Left kidney (tissue), 2 donors: ENCODE data around the gene TXNDC11. TPM values are rescaled to one million over a fixed set of nuclear protein-coding genes. Genes with fewer than 3 reads are reported as not detected.

Source experiments
- DNase-seq: peaks from one replicate; pipeline ENCODE4 v3.0.0-alpha.2; 2013
- polyA plus RNA-seq: library from polyadenylated mRNA; unstranded; fragments of 120-200 nt; gene quantifications from one replicate; pipeline ENCODE4 v1.2.1, GENCODE V29; 2013; ENCODE audit not compliant: insufficient read length

The TXNDC11 gene
- polyA plus RNA-seq, 1 donor, result 38.3 TPM

DNA sequence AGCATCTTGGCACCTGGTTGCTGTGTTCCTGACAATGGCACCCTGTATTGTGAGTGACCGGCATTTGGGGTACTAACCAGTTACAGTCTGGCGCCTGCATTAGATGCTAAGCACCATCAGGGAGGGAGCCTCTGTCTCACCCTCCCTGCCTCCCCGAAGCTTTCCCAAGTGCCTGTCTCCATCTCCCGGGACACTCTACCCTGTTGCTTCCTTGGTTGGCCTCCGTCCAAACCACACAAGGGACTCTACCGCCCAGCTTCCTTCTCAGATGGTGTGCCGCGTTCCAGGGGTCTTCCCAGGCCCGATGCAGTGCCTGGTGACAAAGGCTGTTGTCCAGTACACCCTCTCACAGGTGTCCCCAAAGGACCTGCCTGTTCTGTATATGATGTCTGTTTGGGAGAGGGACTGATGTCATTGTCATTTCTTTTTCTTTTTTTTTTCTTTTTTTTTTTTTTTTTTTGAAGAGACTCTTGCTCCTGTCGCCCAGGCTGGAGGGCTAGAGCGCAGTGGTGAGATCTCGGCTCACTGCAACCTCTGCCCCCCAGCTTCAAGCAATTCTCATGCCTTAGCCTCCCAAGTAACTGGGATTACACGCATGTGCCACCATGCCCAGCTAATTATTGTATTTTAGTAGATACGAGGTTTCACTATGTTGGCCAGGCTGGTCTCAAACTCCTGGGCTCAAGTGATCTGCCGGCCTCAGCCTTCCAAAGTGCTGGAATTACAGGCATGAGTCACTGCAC, 67.7 kb downstream of the TXNDC11 start:
- no peak for DNase-seq

DNA sequence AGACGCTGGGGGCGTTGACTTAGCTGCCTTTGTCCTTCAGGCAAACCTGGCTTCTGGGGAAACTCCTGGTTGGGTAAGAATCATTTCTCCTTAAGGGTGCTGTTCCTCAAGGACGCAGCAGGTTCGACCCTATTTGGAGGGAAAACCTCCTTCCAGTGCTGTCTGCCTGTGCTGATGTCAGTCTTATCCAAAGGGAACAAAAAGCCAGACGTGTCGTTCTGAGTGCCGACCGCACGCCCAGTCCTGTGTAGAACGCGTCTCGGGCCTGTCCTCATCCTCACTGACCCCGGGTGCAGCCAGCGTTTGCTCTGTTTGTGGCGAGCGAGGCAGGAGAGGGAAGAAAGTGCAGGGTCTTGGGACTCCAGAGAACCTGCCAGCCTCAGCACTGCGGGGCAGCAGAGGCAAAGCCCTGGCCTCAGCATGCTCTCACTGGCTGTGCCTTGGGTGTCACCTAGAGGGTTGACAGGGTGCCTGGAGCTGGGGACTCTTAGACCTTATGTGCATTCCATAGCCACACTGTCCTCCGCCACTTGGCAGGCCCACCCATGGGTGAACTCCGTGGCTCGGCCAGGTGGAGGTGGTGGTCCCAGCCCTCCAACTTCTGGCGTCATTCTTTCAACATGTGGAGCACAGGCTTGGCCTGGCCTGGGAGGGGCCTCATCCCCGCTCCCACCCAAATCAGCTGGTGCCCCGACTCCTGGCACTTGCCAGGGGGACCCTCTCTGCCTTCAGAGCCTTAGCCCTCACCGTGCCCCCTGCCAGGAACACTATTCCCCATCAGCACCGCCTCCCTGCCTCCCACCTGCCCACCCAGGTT, 68.4 kb downstream of the TXNDC11 start:
- no peak for DNase-seq

DNA sequence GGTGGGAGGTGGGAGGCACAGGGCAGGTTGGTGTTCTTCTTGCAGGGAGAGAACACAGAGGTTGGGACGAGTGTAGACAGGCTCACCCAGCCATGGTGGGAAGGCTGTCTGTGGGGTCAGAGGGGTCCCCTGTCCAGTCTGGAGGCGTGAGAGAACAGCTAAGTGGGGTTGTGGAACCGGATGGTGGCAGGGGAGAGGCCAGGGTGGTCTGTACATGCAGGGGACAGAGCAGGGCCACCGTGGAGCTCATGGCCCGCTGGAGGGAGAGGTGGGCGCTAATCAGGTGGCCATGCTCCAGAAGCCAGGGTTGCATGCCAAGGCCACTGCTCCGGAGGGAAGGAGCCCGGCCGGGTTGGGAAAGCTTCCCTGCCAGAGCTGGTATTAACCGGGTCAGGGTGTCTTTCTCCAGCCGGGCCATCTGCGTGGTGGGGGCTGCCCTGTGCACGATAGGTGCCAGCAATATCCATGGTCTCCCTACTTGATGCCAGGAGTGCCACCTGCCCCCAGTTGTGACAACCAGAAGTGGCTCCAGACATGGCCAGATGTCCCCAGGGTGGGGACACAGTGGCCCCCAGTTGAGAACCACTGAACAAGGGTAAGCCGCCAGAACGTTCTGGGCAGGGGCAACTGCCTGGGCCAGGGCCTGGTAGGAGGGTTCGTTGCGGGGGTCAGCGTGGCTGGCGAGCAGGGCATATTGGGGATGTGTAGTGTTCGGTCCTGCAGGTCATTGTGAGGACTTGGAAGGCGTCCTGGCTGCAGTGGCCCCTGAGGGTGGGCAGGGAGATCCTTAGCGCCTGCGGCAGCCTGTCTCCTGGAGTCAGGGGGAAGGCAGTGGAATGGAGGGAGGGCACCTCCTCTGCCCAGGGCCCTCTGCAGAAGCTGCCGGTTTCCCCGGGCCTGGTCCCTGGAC, 69.3 kb downstream of the TXNDC11 start:
- DNase-seq, result no peak

DNA sequence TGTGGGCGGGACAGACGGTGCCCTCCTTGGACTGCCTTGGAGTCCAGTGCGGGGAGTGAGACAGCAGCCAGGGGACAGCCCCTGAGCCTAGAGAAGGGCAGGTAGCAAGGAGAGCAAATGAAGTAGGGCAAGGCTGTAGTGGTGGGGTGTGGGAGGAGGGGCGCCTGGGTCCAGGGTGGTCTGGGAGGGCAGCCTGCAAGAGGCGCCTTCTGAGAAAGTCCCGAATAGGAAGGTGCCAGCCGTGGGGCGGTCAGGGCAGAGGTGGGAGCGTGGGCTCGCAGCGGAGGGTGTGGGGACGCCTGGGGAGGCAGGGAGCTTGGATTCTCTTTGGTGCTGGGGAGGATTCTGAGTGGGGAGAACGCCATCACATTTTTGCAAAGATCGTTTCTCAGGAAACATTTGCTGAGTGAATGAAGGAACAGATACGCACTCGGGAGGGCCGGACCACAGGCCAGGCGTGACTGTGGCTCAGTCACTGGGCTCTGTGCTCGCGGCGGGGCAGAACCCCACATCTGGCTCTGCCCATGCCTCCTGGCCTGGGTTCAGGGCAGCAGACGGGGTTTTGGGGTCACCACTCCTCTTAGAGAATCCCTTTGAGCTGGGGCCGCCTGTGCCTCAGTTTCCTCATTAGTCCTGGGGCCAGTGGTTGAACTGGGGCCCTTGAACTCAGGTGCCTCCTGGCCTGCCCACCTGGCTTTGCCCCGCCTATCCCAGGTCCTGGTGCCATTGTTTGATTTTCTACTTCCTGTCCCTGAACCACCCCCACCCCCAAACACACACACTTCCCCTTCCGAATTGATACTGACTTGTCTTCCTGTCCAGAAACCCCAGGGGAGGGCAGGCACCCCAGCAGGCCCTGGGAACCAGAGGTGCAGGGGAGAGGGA, 70.2 kb downstream of the TXNDC11 start:
- no peak for DNase-seq

DNA sequence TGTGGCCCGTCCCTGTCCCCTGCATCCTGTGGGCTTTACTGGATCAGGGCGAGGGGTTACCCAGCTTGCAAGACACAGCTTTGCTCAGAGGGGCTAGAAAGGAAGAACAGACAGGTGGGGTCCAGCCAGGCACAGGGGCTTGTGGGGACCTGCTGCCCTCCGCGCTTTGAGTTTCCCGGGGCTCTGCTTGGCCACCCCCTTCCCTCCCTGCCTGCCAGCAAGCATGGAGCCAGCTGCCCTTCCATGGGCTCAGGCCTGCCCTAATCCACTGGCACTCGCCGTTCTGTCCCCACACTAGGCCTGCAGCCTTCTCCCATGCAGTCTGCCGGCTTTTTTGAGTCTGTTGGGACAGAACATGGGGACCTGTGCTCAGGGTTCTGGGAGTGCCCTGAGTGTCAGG, 71.0 kb downstream of the TXNDC11 start:
- no peak for DNase-seq

DNA sequence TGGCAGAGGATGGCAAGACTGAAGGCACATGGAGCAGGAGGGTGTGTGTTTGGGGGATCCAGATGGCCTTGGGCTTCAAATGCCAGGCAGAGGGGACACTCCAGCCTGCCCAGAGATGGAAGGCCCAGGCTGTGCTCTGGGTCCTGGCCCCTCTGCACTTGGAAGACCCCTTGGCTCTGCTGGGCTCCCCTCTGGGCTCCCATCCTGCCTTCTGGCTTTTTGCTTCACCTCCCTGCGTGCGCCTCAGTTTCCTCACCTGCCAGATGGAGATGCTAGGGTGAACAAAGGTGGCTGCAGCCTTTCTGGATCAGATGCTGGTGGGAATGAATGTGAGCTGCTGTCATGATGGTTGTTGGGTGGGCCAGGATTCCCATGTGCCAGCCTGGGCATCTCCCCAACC, 71.4 kb downstream of the TXNDC11 start:
- DNase-seq, result no peak

DNA sequence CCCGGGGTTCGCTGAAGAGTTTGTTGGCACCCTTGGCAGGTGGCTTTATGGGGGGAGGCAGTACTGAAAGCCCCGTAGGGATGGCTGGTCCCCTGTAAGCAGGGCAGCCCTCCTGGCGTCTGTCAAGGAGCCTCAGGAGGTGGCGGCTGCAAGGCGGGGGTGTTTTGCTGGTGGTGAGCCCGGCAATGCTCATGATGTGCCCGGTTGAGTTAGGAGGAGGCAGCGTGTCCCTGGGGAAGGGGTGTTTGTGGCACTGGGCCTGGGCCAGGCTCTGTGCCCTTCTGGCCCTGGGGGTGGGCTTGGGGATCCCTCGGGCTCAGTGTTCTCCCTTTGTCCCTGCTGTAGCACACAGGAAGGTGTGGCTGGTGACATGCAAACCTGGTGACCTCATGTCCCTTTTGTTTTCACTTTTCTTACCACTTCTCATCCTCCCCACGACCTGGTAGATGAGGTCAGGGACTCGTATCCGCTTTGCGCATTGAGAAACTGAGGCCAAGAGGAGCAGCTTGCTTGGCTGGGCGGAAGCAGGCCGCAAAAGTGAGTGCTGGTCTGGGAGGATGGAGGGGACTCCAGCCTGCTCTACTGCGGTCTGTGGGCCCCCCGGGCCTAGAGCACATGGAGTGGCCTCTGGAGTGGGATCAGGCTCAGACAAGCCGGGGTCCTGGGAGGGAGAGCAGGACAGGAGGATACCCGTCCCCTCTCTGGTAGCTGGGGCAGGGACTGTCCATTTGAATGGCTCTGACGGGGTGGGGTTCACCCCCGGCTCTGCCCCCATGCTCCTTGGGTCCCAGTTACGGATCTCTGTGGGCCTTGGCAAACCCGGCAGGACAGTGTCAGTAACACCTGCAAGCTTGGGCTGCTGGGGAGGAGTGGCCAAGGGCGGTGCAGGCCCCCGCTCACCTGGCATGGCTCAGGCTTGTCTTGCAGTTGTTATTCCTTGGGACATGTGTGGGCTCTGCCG, 72.2 kb downstream of the TXNDC11 start:
- no peak for DNase-seq

DNA sequence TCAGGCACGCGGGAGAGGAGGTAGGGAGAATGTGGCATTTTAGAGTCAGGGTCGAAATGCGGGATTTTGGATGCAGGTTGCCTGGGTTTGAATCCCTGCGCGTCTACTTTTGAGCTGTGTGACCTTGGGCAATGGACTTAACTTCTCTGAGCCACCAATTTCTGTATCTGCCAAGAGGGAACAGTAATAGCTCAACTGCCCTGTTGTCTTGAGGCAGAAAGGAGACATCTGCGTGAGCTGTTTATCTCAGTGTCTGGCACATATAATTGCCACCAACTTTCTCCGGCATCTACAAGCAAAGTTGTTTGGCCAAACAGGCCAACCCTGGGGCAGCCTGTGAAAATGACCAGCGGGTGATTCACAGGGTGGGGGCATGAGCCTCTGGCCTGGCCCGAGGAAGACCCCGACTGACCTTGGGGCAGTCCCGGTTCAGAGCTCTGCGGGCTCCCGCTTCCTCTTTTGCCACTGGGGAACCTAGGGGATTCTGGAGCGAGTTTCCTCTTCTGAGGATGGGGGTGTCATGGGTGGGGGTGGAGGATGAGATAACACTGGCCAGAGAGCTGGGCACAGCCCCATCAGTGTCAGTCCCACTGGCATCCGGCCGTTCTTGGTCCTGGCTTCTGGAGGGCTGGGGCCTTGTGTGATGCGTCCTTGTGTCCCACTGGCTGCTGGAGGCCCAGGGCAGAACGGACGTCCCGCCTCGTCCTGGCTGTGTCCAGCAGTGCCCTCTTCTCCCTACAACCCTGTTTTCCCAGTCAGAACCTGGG, 73.1 kb downstream of the TXNDC11 start:
- no peak for DNase-seq

DNA sequence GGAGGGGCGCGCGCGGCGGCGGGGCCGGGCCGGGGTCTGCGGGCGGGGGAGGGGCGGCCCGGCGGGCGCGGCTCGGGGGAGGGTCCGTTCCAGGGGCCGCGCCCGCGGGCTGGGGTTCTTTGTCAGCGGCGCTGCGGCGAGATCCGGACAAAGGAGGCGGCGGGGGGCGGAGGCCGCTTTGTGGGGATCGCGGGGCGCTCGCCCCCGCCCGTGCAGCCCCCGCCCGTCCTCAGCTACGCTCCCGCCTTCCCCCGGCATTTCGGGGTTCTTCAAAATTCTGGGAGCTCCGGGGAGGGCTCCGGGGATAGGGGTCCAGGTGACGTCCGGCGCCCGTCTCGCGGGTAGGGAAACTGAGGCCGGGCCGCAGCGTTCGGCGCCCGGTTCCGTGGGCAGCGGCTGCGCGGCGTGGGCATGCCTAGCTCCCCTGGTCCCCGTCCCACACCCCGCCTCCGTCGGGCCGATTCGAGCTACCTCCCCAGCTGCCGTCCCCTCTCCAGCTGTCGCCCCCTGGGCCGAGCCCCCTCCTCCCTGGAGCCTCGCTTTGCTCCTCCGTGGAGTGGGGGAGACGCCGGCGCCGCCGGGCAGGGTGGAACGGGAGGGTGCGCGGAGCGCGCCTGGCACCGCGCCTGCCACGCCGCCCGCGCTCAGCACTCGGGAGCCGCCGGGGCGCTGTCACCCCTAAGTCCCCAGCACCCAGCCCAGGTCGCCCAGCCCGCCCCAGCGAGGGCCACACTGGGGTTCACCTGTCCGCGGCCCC, 73.9 kb downstream of the TXNDC11 start:
- DNase-seq, result no peak

DNA sequence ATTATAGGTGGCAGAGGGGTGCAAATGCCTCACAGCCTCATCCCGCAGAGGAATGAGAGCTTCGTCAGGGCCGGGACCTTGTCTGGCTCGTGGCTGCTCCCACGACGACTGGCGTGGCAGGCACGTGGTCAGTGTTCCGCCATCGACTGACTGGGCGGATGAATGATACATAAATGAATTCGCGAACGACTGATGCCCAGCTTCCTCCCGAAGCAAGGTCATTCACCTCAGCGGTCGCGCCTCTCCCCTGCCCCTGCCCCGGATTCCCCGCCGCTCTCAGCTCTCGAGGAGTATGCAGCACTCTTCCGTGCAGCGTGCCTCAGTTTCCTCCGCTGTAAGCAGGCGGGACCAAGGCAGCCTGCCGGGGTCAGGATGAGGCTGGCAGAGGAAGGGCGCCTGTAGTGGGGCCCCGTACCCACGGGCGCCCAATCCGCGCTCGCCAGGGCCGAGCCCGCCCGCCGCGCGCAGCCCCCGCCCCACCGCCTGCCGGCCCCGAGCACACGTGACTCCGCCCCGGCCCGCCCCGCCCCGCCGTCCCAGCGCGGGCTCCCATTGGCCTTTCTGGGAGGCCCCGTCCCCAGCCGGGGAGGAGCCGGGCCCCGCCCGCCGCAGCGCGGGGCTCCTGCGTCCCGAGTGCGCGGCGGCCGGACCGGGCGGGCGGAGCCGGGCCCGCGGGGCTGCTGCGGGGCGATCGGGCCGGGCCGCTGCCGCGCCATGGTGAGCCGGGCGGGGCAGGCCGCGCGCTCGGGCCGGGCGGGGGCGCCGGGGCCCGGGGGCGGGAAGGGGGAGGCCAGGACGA, 74.6 kb downstream of the TXNDC11 start, which contains the start of gene SNN:
Gene SNN (plus strand): TSS at position 632 of the 799 bp plus-strand sequence. CDS start 7,605 bp downstream, outside the sequence.
- DNase-seq, result peak; percentile 92

DNA sequence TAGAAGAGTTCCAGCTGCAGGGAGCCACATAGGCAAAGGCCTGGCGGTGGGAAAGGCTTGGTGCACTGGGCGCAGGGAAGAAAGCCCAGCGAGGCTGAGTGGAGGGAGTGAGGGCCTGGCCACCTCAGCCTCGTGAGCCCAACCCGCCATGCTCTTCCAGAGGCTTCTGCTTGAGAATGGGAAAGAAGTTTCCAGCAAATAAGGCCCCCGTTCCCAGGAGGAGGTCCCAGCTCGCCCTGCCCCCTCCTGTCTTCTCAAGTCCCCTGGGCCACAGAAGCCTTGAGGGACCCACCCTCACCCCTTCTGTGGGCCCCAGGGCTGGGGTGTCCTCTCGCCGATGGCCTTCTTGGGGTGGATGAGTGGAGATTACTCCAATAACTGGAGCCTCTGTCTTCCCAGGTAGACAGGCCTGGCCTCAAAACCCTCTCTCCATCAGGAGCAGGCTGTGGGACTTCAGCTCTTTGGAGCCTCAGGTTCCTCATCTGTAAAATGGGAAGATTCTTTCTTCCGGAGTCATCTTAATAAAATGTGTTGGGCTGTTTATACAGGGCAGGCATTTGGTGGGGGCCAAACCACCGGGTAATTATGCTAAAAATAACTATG, 75.3 kb downstream of the TXNDC11 start:
- DNase-seq, result no peak

DNA sequence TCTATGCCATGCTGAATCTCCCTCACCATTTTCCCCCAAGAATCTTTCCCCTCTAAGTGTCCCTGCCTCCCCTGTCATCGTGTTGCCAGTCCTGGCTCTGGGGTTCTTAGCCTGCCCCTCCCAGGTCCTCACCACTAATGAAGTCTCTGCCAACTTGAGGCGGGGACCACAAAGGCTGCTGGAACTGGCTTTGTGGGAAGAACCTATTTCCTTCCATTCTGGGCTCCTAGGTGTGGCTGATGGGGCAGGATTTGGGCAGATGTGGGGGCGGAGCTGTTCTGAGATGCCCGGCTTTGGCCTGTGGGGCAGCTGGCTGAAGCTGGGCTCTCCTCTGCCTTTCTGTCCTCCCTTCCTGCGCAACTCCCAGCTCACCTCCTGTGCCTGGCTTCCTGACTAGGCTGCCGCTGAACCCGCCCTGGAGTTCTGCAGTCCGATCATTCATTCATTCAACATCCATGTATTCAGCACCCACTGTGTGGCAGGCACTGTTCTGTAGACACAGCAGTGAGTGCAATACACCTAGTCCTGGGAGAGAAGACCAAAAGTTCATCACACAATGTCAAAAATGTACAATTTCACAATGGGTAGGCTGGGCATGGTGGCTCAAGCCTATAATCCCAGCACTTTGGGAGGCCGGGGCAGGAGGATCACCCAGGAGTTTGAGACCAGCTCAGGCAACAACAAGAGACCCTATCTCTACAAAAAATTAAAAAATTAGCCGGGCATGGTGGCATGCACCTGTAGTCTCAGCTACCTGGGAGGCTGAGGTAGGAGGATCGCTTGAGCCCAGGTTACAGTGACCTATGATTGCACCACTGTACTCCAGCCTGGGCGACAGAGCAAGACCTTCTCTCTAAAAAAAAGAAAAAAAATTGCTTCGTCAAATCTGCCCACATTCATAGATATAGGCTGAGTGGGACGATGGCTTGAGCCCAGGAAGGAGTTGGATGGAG, 76.3 kb downstream of the TXNDC11 start:
- DNase-seq, result no peak

DNA sequence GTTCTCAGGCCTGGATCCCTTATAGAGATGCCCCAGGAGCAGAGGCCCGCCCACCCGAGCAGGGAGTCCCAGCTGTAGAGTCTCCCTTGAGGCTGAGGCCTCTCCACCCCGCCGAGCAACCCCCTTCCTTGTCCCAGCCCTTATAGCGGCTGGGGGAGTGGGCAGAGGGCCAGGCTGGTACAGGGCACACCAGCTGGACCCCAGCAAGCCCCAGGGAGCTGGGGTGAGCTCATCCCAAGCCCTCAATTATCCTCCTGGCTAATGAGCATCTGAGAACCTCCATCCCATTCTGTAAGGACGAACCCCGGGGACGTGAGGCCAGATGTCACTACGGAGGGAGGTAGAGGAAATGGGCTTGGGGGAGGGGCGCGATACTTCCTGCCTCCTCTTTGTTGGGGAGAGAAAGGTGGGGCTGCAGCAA, 77.6 kb downstream of the TXNDC11 start:
- no peak for DNase-seq

DNA sequence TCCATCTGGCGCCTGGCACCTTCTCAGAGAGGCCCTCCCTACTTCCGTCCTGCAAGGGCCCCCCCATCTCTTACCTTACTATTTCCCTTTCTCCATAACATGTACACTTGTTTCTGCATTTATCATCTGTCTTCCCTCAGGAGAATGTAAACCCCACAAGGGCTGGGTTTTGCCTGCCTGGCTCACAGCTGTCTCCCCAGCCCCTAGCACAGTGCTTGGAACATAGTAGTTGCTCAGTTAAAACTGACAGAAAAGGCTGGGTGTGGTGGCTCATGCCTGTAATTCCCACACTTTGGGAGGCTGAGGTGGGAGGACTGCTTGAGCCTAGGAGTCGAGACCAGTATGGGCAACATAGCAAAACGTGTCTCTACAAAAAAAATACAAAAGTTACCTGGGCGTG, 80.1 kb downstream of the TXNDC11 start:
- no peak for DNase-seq

DNA sequence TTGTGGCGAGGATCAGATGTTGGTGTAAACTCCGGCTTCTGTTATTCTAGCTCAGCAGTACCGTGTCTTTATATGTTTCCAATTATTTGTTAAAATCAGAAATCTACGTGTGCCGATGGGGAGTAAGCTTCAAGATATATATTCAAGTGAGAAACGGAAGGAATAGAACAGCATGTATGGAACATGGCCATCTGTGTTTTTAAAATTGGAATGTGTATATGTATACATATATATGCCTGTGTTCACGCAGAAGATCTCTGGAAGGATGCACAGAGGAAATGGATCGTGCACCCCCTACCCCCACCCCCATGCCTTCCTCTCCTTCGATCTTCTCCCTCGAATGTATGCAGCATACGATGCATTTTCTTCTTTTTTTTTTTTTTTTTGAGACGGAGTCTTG, 82.1 kb downstream of the TXNDC11 start:
- no peak for DNase-seq
